CD14-positive monocyte (primary cell): ENCODE results near the gene SHC2. TPM values are rescaled to one million over a fixed set of nuclear protein-coding genes. Genes with fewer than 3 reads are reported as not detected.
"Not testable (repeated sequence)": the region's sequence is repeated elsewhere in the genome, so short reads cannot be mapped to it uniquely, and the experiment has no call there.

Experiments used
- DNase-seq, 3 donors: peaks; one replicate each; pipeline ENCODE4 v3.0.0-alpha.2; 2011 to 2022
- H2AFZ ChIP-seq: 2 replicates; pipeline ENCODE4 v1.6.0; 2012; ENCODE audit warnings: mild to moderate bottlenecking, low read depth, low read length, inconsistent platforms; ENCODE audit not compliant: insufficient read depth, poor library complexity, severe bottlenecking
- H3K27ac ChIP-seq, 2 donors: 1 replicate in 1 of 2; 2 replicates in 1 of 2; pipeline ENCODE4 v1.5.1; 2012 to 2013; ENCODE audit warnings: low read length in 2 of 2, control low read depth in 1 of 2, inconsistent platforms in 1 of 2, low read depth in 1 of 2, mild to moderate bottlenecking in 1 of 2
- H3K27me3 ChIP-seq, 2 donors: one replicate each; pipeline versions ENCODE4 v1.6.0 to v1.6.1; 2011 to 2013; ENCODE audit warnings: low read length in 2 of 2; ENCODE audit not compliant: control insufficient read depth in 2 of 2, insufficient read depth in 2 of 2
- H3K36me3 ChIP-seq, 2 donors: replicated peaks in 1 of 2; 1 replicate in 1 of 2; 2 replicates in 1 of 2; pipeline versions ENCODE4 v1.5.1 to v1.6.1; 2012 to 2013; ENCODE audit warnings: low read length in 2 of 2, control low read depth in 1 of 2, inconsistent platforms in 1 of 2, mild to moderate bottlenecking in 1 of 2; ENCODE audit not compliant: insufficient read depth in 2 of 2, control insufficient read depth in 1 of 2
- H3K4me1 ChIP-seq, 2 donors: 1 replicate in 1 of 2; 2 replicates in 1 of 2; pipeline versions ENCODE4 v1.5.1 to v1.6.1; 2012 to 2013; ENCODE audit warnings: low read length in 2 of 2, control low read depth in 1 of 2, inconsistent platforms in 1 of 2, mild to moderate bottlenecking in 1 of 2, moderate library complexity in 1 of 2; ENCODE audit not compliant: insufficient read depth in 2 of 2, control insufficient read depth in 1 of 2
- H3K4me2 ChIP-seq: replicated peaks from 2 replicates; pipeline ENCODE3; 2012; ENCODE audit warnings: low read length, moderate library complexity, mild to moderate bottlenecking; ENCODE audit not compliant: poor library complexity, severe bottlenecking; ENCODE audit errors: extremely low read depth
- H3K4me3 ChIP-seq, 3 experiments: fragments of 200-600 bp in 1 of 3; sonication (generic) in 1 of 3; replicated peaks in 1 of 3; 1 replicate in 2 of 3; 2 replicates in 1 of 3; pipeline ENCODE4 v1.5.1; 2011 to 2013; ENCODE audit warnings: low read length in 3 of 3, mild to moderate bottlenecking in 3 of 3, control low read depth in 2 of 3, low read depth in 2 of 3, inconsistent platforms in 1 of 3, moderate library complexity in 1 of 3
- H3K79me2 ChIP-seq: 2 replicates; pipeline ENCODE4 v1.6.0; 2012; ENCODE audit warnings: mild to moderate bottlenecking, control low read depth, inconsistent platforms, low read length, moderate library complexity; ENCODE audit not compliant: insufficient read depth
- H3K9ac ChIP-seq: 2 replicates; pipeline ENCODE4 v1.6.0; 2017; ENCODE audit warnings: low read length, mild to moderate bottlenecking; ENCODE audit not compliant: insufficient read depth, poor library complexity, severe bottlenecking
- H3K9me3 ChIP-seq, 2 donors: replicated peaks in 1 of 2; 1 replicate in 1 of 2; 2 replicates in 1 of 2; pipeline versions ENCODE4 v1.5.1 to v1.6.1; 2012 to 2013; ENCODE audit warnings: low read length in 2 of 2, control low read depth in 1 of 2; ENCODE audit not compliant: control insufficient read depth in 1 of 2, insufficient read depth in 1 of 2
- H4K20me1 ChIP-seq: 2 replicates; pipeline ENCODE4 v1.6.0; 2012; ENCODE audit warnings: mild to moderate bottlenecking, low read length, control low read depth, moderate library complexity; ENCODE audit not compliant: insufficient read depth
- H3K27ac Mint-ChIP-seq, 7 donors: one replicate each; pipeline ENCODE4 v1.8.0; 2020; ENCODE audit warnings: mild to moderate bottlenecking in 7 of 7, mixed read lengths in 7 of 7, moderate library complexity in 6 of 7, inconsistent platforms in 2 of 7
- H3K27me3 Mint-ChIP-seq, 3 donors: one replicate each; pipeline ENCODE4 v1.8.0; 2021 to 2022; ENCODE audit warnings: low read depth in 3 of 3, mild to moderate bottlenecking in 3 of 3, mixed read lengths in 3 of 3, moderate library complexity in 3 of 3, inconsistent platforms in 1 of 3
- H3K36me3 Mint-ChIP-seq, 2 donors: one replicate each; pipeline ENCODE4 v1.8.0; 2020; ENCODE audit warnings: mixed read lengths in 2 of 2, inconsistent platforms in 1 of 2, mild to moderate bottlenecking in 1 of 2
- H3K4me1 Mint-ChIP-seq: one replicate; pipeline ENCODE4 v1.8.0; 2020; ENCODE audit warnings: mild to moderate bottlenecking, mixed read lengths
- H3K4me3 Mint-ChIP-seq, 2 donors: one replicate each; pipeline ENCODE4 v1.8.0; 2020; ENCODE audit warnings: mild to moderate bottlenecking in 2 of 2, mixed read lengths in 2 of 2, moderate library complexity in 1 of 2
- H3K9me3 Mint-ChIP-seq, 7 donors: one replicate each; pipeline ENCODE4 v1.8.0; 2020 to 2022; ENCODE audit warnings: mixed read lengths in 7 of 7, mild to moderate bottlenecking in 6 of 7, moderate library complexity in 6 of 7, inconsistent platforms in 2 of 7
- CTCF ChIP-seq: fragments of 200-600 bp; IDR thresholded peaks from one replicate; pipeline ENCODE4 v1.8.0; 2022; ENCODE audit warnings: antibody characterized with exemption, mild to moderate bottlenecking
- WGBS: methylation state at CpG from one replicate; pipeline ENCODE4 v1.1.5; 2013; ENCODE audit warnings: missing lambda C conversion rate; ENCODE audit not compliant: insufficient coverage; 5-methylcytosine and 5-hydroxymethylcytosine counted together
- intact Hi-C, 2 donors: fragments of 100-400 bp; cut with micrococcal nuclease; formaldehyde crosslinking; loops; one replicate each; pipeline versions ENCODE4 v1.15.0 to v1.15.1; 2023
- polyA plus RNA-seq, 3 donors: library from polyadenylated mRNA; depleted of rRNA in 1 of 3; unstranded in 2 of 3; stranded (reverse) in 1 of 3; fragments of 300-500 nt in 2 of 3; fragments of >200 nt in 1 of 3; fragmentation: Illumina TruSeq in 2 of 3; gene quantifications; 1 replicate in 2 of 3; 2 replicates in 1 of 3; pipeline ENCODE4 v1.2.3, GENCODE V29; 2012 to 2021

The SHC2 gene
- polyA plus RNA-seq, 3 donors = not detected

DNA sequence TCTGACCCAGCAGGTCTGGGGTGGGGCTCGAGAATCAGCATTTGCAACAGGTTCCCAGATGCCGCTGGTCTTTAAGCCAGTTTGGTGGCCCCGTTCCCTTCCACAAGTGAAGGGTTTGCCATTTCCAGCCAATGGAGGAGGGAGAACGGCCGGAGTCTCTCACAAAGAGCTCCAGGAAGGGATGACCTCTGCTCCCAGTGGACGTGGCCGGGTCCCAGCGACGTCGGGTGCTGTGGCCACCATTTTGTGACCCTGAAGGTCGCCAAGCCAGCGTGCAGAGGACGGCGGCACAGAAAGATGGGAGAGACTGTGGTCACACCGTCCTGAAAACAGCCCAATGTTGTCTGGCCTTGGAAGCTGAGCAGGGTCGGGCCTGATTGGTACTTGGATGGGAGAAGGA, 8.0 kb downstream of the SHC2 start:
- Mint-ChIP-seq H3K36me3 (no peaks in the 10 kb centered on the region), H3K4me1 (no peaks in the 10 kb centered on the region), H3K9me3 (peaks cover 3 to 35% (median 21%) of the 10 kb centered on the region in 7 donors), H3K27ac (no peak overlapping the region), H3K27me3 (peaks cover 8 to 23% (median 10%) of the 10 kb centered on the region in 3 donors), H3K4me3 (no peak overlapping the region)
- Histone ChIP-seq H3K4me2 (no peak overlapping the region), H4K20me1 (no peaks in the 10 kb centered on the region), H3K9me3 (peaks cover 13 to 27% of the 10 kb centered on the region in 2 donors), H3K4me3 (no peak overlapping the region), H3K27me3 (peaks cover 0 to 2% of the 10 kb centered on the region in 2 donors), H3K36me3 (no peaks in the 10 kb centered on the region), H3K4me1 (no peaks in the 10 kb centered on the region), H3K9ac (no peak overlapping the region), H3K79me2 (no peaks in the 10 kb centered on the region), H3K27ac (no peak overlapping the region), H2AFZ (no peak overlapping the region)
- intact Hi-C loops = no loop called here
- WGBS = 96% methylated on average over 16 of the region's 16 CpGs
- no peak for DNase-seq
- TF ChIP-seq CTCF = no peak

DNA sequence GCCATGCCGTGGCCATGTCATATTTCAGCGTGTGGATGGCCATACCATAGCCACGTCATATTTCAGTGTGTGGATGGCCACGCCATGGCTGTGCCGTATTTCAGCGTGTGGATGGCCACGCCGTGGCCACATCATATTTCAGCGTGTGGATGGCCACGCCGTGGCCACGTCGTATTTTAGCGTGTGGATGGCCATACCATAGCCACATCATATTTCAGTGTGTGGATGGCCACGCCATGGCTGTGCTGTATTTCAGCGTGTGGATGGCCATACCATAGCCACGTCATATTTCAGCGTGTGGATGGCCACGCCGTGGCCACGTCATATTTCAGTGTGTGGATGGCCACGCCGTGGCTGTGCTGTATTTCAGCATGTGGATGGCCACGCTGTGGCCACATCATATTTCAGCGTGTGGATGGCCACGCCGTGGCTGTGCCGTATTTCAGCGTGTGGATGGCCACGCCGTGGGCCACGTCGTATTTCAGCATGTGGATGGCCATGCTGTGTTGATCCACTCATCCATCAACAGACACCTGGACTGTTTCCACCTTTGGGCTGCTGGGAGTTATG, 9.8 kb downstream of the SHC2 start:
- H3K27me3 ChIP-seq, H3K4me3 ChIP-seq, H3K27ac Mint-ChIP-seq, intact Hi-C loops, H3K4me3 Mint-ChIP-seq, H3K4me1 ChIP-seq, H3K9ac ChIP-seq, H2AFZ ChIP-seq, H3K36me3 Mint-ChIP-seq, H4K20me1 ChIP-seq, H3K36me3 ChIP-seq, H3K27ac ChIP-seq, H3K4me1 Mint-ChIP-seq, H3K4me2 ChIP-seq, H3K79me2 ChIP-seq, DNase-seq: not testable (repeated sequence)
- 96% methylated on average over 28 of the region's 33 CpGs for WGBS
- peaks cover 13 to 27% of the 10 kb centered on the region in 2 donors for H3K9me3 ChIP-seq
- Mint-ChIP-seq H3K9me3 (peaks cover 3 to 30% (median 20%) of the 10 kb centered on the region in 7 donors), H3K27me3 (peaks cover 8 to 25% (median 9%) of the 10 kb centered on the region in 3 donors)
